GM18858 (cell line): Measurements from ENCODE around the gene LAMB3.

Experiments used
- ATAC-seq: cut with Tn5 transposase; IDR thresholded peaks from one replicate; pipeline ENCODE4 v1.9.1; 2021; ENCODE audit not compliant: unreplicated experiment

The LAMB3 gene

DNA sequence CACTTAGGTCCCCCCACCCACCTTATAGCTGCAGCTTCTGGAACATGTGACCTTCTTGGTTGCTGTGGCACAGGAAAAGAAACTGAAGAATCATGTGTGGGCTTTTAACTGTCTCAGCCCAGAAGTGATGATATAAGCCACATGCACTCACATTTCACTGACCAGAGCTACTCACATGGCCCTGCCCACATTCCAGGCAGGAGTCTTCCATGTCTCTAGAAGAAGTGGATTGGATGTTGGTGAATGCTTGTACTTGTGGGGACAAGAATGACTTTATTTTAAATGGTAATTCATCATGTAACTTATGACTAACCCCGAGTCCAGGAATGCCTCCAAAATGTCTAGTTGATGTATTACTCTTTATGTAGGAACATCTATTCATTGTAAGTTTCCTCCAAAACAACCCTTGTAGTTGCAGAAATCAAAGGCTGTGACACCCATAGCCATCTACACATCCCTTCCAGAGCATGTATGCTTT is 84.5 kb downstream of the LAMB3 start:
- ATAC-seq, result no peak

- no peak for ATAC-seq
Measured at GRCh38 chr1:209565759-209566678, 86.2 kb downstream of the LAMB3 start.
